Spleen (tissue), 7 donors: ENCODE data around the gene POLRMT.

Experiments used
- CTCF ChIP-seq, 11 experiments: fragments of 200-600 bp in 7 of 11; fragments of 450-650 bp in 4 of 11; sonication (generic) in 4 of 11; IDR thresholded peaks in 8 of 11; conservative IDR thresholded peaks in 3 of 11; 1 replicate in 7 of 11; 2 replicates in 4 of 11; pipeline versions ENCODE4 v1.4.0 to v1.8.0; 2016 to 2021; ENCODE audit warnings: antibody characterized with exemption in 11 of 11, inconsistent platforms in 4 of 11, mild to moderate bottlenecking in 1 of 11
- POLR2A ChIP-seq, 3 donors: fragments of 450-650 bp; IDR thresholded peaks; one replicate each; pipeline ENCODE4 v1.5.1; 2017; ENCODE audit warnings: antibody characterized with exemption in 3 of 3, mild to moderate bottlenecking in 1 of 3
- POLR2AphosphoS5 ChIP-seq, 3 donors: sonication (generic); formaldehyde crosslinking; IDR thresholded peaks; one replicate each; pipeline ENCODE4 v1.5.1; 2017; ENCODE audit warnings: antibody characterized with exemption in 3 of 3
- donor health status: DM: no; HTN: no; CAD: no; lungs with moderate emphysema.
- donor health status: DM: no; HTN: no; CAD: no.
- donor health status: DM: no; HTN: no; CAD: no.

DNA sequence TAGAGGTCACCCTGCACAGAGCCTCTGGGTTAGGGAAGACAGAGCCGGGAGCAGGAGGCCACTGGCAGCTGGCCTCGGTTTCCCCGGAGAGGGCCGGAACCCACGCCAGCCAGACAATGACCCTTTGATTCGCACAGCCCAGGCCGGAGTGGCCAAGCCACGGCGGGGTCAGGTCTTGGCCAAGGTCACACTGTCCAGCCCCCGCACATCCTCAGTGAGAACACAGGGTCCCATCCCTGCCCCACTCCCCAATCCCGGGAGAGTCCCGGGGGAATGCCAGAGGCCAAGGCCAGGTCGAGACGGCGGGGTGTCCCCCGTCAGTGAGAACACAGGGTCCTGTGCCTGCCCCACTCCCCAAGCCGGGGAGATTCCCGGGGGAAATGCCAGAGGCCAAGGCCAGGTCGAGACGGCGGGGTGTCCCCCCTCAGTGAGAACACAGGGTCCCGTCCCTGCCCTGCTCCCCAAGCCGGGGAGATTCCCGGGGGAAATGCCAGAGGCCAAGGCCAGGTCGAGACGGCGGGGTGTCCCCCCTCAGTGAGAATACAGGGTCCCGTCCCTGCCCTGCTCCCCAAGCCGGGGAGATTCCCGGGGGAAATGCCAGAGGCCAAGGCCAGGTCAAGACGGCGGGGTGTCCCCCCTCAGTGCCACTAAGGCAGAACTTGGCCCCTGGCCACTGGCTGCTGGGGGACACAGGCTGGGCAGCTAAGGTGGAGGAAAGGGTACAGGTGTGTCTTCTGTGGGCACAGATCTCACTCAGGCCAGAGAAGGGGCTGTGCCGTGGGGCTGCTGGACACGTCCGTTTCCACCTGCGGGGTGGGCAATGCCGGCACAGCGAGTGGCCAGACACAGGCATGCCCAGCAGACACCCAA lies 41.2 kb upstream of the POLRMT start:
- TF ChIP-seq POLR2A (IDR thresholded peaks at IDR 0.05): no peak
- no peak for TF ChIP-seq CTCF (IDR thresholded peaks at IDR 0.05 in 8 of 11, conservative IDR thresholded peaks at IDR 0.05 in 3 of 11)
- peak in 2 of 3 donors; percentile 17 to 71 for TF ChIP-seq POLR2AphosphoS5 (IDR thresholded peaks at IDR 0.05)
